HepG2 (cell line): ENCODE data around the gene RHBDF2. TPM values are rescaled to one million over a fixed set of nuclear protein-coding genes. Genes with fewer than 3 reads are reported as not detected.

Source experiments
- BORCS8-MEF2B ChIP-seq: sonication (generic); formaldehyde crosslinking; IDR thresholded peaks from 2 replicates; pipeline ENCODE4 v1.8.0; 2022; ENCODE audit warnings: mild to moderate bottlenecking, missing genetic modification reagents
- CAMTA2 ChIP-seq: sonication (generic); formaldehyde crosslinking; IDR thresholded peaks from 2 replicates; pipeline ENCODE4 v1.4.0; 2020; ENCODE audit warnings: mild to moderate bottlenecking, missing genetic modification reagents, borderline replicate concordance
- CBX2 ChIP-seq, 2 experiments: fragments of 200-600 bp in 1 of 2; sonication (generic); formaldehyde crosslinking in 1 of 2; IDR thresholded peaks; 2 replicates each; pipeline versions ENCODE4 v1.7.0 to v1.8.1; 2018 to 2022; ENCODE audit warnings: low read depth in 2 of 2, low read length in 1 of 2, mild to moderate bottlenecking in 1 of 2, missing genetic modification reagents in 1 of 2
- DPF2 ChIP-seq: sonication (generic); formaldehyde crosslinking; IDR thresholded peaks from 2 replicates; pipeline ENCODE4 v1.4.0; 2020; ENCODE audit warnings: mild to moderate bottlenecking, low read depth, missing genetic modification reagents, borderline replicate concordance
- GFI1 ChIP-seq: sonication (generic); formaldehyde crosslinking; IDR thresholded peaks from 2 replicates; pipeline ENCODE4 v1.5.0; 2020; ENCODE audit warnings: missing genetic modification reagents, mild to moderate bottlenecking, borderline replicate concordance
- NCOA1 ChIP-seq: sonication (generic); formaldehyde crosslinking; IDR thresholded peaks from 2 replicates; pipeline ENCODE4 v1.9.0; 2021; ENCODE audit warnings: missing genetic modification reagents
- NCOA5 ChIP-seq: sonication (generic); formaldehyde crosslinking; IDR thresholded peaks from 2 replicates; pipeline ENCODE4 v1.4.0; 2020; ENCODE audit warnings: missing genetic modification reagents
- NR0B2 ChIP-seq: sonication (generic); formaldehyde crosslinking; IDR thresholded peaks from 2 replicates; pipeline ENCODE4 v1.4.0; 2020; ENCODE audit warnings: mild to moderate bottlenecking, missing genetic modification reagents
- NRL ChIP-seq: sonication (generic); formaldehyde crosslinking; IDR thresholded peaks from 2 replicates; pipeline ENCODE4 v1.5.0; 2020; ENCODE audit warnings: missing genetic modification reagents, mild to moderate bottlenecking, moderate library complexity, borderline replicate concordance
- RAD51 ChIP-seq: fragments of 450-650 bp; IDR thresholded peaks from 2 replicates; pipeline ENCODE4 v1.6.1; 2016; ENCODE audit warnings: borderline replicate concordance
- ZNF263 ChIP-seq: sonication (generic); formaldehyde crosslinking; IDR thresholded peaks from 2 replicates; pipeline ENCODE4 v1.4.0; 2020; ENCODE audit warnings: missing genetic modification reagents
- ZNF296 ChIP-seq: sonication (generic); formaldehyde crosslinking; conservative IDR thresholded peaks from 2 replicates; pipeline ENCODE4 v1.5.0; 2020; ENCODE audit warnings: mild to moderate bottlenecking, missing genetic modification reagents
- ZNF468 ChIP-seq: sonication (generic); formaldehyde crosslinking; IDR thresholded peaks from 2 replicates; pipeline ENCODE4 v1.8.0; 2022; ENCODE audit warnings: mild to moderate bottlenecking, moderate library complexity, missing genetic modification reagents
- ZNF670 ChIP-seq: sonication (generic); formaldehyde crosslinking; IDR thresholded peaks from 2 replicates; pipeline ENCODE4 v1.8.0; 2022; ENCODE audit warnings: mild to moderate bottlenecking, missing genetic modification reagents, borderline replicate concordance
- ZNF841 ChIP-seq: sonication (generic); formaldehyde crosslinking; IDR thresholded peaks from 2 replicates; pipeline ENCODE4 v1.8.1; 2023; ENCODE audit warnings: missing genetic modification reagents, borderline replicate concordance
- ZSCAN20 ChIP-seq: sonication (generic); formaldehyde crosslinking; IDR thresholded peaks from 2 replicates; pipeline ENCODE4 v1.4.0; 2020; ENCODE audit warnings: missing genetic modification reagents, mild to moderate bottlenecking, borderline replicate concordance
- polyA plus RNA-seq, 8 experiments: library from polyadenylated mRNA; depleted of rRNA in 3 of 8; stranded (reverse) in 7 of 8; unstranded in 1 of 8; fragments of >200 nt; fragmentation: Illumina TruSeq in 4 of 8; extraction: Trizol in 4 of 8; gene quantifications; 2 replicates each; pipeline versions ENCODE4 v1.2.1 to v1.2.3, GENCODE V29; 2011 to 2016; ENCODE audit warnings: low read depth in 4 of 8, missing spikeins in 1 of 8, mixed read lengths in 1 of 8; ENCODE audit not compliant: insufficient read depth in 1 of 8
- total RNA-seq, 5 experiments: library from RNA; depleted of rRNA; stranded (reverse); fragments of >200 nt; fragmentation: Illumina TruSeq; extraction: Trizol; gene quantifications; 2 replicates each; pipeline ENCODE4 v1.2.3, GENCODE V29; 2016; ENCODE audit warnings: low read depth in 1 of 5
- TF ChIP-seq, protein P1 (sequence below): sonication (generic); formaldehyde crosslinking; IDR thresholded peaks from 2 replicates; pipeline ENCODE4 v1.8.0; 2022; ENCODE audit warnings: missing genetic modification reagents, mild to moderate bottlenecking, moderate library complexity, borderline replicate concordance
- TF ChIP-seq, protein P2 (sequence below): sonication (generic); formaldehyde crosslinking; conservative IDR thresholded peaks from 2 replicates; pipeline ENCODE4 v1.5.0; 2020; ENCODE audit warnings: missing genetic modification reagents
- TF ChIP-seq, protein P3 (sequence below): IDR thresholded peaks from 2 replicates; pipeline ENCODE4 v1.6.1; 2018; ENCODE audit warnings: missing genetic modification reagents, mild to moderate bottlenecking, missing compliant biosample characterization
- TF ChIP-seq, protein P4 (sequence below): sonication (generic); formaldehyde crosslinking; conservative IDR thresholded peaks from 2 replicates; pipeline ENCODE4 v1.8.0; 2022; ENCODE audit warnings: mild to moderate bottlenecking, moderate library complexity, missing genetic modification reagents
- TF ChIP-seq, protein P5 (sequence below): sonication (generic); formaldehyde crosslinking; IDR thresholded peaks from 2 replicates; pipeline ENCODE4 v1.5.0; 2020; ENCODE audit warnings: mild to moderate bottlenecking, missing genetic modification reagents, moderate library complexity

Gene RHBDF2
- total and polyA plus RNA-seq, 2 of the 13 experiments (the other 11 are each of a cell fraction or from before 2014, with no cell fraction given) = 7.8 to 24.2 TPM

- no peak for TF ChIP-seq ZSCAN20 (CRISPR knock-in tag)
- TF ChIP-seq, protein P1, sequence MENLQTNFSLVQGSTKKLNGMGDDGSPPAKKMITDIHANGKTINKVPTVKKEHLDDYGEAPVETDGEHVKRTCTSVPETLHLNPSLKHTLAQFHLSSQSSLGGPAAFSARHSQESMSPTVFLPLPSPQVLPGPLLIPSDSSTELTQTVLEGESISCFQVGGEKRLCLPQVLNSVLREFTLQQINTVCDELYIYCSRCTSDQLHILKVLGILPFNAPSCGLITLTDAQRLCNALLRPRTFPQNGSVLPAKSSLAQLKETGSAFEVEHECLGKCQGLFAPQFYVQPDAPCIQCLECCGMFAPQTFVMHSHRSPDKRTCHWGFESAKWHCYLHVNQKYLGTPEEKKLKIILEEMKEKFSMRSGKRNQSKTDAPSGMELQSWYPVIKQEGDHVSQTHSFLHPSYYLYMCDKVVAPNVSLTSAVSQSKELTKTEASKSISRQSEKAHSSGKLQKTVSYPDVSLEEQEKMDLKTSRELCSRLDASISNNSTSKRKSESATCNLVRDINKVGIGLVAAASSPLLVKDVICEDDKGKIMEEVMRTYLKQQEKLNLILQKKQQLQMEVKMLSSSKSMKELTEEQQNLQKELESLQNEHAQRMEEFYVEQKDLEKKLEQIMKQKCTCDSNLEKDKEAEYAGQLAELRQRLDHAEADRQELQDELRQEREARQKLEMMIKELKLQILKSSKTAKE (CRISPR knock-in tag) = no peak
- TF ChIP-seq NR0B2 (CRISPR knock-in tag) = 0 out of 2 replicates have a peak, but pooled peaks have one; percentile 26
- TF ChIP-seq BORCS8-MEF2B (CRISPR knock-in tag) = 0 out of 2 replicates have a peak, but pooled peaks have one; percentile 2
- TF ChIP-seq CBX2 (IDR thresholded peaks at IDR 0.05; ENCODE audit: low read depth, low read length) = no peak
- no peak for TF ChIP-seq CBX2 (CRISPR knock-in tag; IDR thresholded peaks at IDR 0.05; ENCODE audit: low read depth)
- no peak for TF ChIP-seq DPF2
- no peak for TF ChIP-seq GFI1 (CRISPR knock-in tag)
- TF ChIP-seq NRL (CRISPR knock-in tag) = 0 out of 2 replicates have a peak, but pooled peaks have one; percentile 28
- peak; percentile 77; the same call in 1 of the 2 replicates for TF ChIP-seq CAMTA2 (CRISPR knock-in tag)
- TF ChIP-seq ZNF670 = peak; percentile 26; the same call in 1 of the 2 replicates
- TF ChIP-seq NCOA5 = no peak
- TF ChIP-seq, protein P2, sequence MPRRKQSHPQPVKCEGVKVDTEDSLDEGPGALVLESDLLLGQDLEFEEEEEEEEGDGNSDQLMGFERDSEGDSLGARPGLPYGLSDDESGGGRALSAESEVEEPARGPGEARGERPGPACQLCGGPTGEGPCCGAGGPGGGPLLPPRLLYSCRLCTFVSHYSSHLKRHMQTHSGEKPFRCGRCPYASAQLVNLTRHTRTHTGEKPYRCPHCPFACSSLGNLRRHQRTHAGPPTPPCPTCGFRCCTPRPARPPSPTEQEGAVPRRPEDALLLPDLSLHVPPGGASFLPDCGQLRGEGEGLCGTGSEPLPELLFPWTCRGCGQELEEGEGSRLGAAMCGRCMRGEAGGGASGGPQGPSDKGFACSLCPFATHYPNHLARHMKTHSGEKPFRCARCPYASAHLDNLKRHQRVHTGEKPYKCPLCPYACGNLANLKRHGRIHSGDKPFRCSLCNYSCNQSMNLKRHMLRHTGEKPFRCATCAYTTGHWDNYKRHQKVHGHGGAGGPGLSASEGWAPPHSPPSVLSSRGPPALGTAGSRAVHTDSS = no peak
- TF ChIP-seq NCOA1 = no peak
- TF ChIP-seq, protein P3, sequence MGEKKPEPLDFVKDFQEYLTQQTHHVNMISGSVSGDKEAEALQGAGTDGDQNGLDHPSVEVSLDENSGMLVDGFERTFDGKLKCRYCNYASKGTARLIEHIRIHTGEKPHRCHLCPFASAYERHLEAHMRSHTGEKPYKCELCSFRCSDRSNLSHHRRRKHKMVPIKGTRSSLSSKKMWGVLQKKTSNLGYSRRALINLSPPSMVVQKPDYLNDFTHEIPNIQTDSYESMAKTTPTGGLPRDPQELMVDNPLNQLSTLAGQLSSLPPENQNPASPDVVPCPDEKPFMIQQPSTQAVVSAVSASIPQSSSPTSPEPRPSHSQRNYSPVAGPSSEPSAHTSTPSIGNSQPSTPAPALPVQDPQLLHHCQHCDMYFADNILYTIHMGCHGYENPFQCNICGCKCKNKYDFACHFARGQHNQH (CRISPR knock-in tag) = peak; percentile 39; the same call in 1 of the 2 replicates
- peak; percentile 43; the same call in 1 of the 2 replicates for TF ChIP-seq ZNF263 (CRISPR knock-in tag)
- TF ChIP-seq, protein P4, sequence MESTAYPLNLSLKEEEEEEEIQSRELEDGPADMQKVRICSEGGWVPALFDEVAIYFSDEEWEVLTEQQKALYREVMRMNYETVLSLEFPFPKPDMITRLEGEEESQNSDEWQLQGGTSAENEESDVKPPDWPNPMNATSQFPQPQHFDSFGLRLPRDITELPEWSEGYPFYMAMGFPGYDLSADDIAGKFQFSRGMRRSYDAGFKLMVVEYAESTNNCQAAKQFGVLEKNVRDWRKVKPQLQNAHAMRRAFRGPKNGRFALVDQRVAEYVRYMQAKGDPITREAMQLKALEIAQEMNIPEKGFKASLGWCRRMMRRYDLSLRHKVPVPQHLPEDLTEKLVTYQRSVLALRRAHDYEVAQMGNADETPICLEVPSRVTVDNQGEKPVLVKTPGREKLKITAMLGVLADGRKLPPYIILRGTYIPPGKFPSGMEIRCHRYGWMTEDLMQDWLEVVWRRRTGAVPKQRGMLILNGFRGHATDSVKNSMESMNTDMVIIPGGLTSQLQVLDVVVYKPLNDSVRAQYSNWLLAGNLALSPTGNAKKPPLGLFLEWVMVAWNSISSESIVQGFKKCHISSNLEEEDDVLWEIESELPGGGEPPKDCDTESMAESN (CRISPR knock-in tag) = no peak
- 0 out of 2 replicates have a peak, but pooled peaks have one; percentile 28 for TF ChIP-seq ZNF468 (CRISPR knock-in tag)
- TF ChIP-seq ZNF296 = no peak
- no peak for TF ChIP-seq RAD51
- no peak; the same call in 1 of the 2 replicates for TF ChIP-seq ZNF841 (CRISPR knock-in tag)
- TF ChIP-seq, protein P5, sequence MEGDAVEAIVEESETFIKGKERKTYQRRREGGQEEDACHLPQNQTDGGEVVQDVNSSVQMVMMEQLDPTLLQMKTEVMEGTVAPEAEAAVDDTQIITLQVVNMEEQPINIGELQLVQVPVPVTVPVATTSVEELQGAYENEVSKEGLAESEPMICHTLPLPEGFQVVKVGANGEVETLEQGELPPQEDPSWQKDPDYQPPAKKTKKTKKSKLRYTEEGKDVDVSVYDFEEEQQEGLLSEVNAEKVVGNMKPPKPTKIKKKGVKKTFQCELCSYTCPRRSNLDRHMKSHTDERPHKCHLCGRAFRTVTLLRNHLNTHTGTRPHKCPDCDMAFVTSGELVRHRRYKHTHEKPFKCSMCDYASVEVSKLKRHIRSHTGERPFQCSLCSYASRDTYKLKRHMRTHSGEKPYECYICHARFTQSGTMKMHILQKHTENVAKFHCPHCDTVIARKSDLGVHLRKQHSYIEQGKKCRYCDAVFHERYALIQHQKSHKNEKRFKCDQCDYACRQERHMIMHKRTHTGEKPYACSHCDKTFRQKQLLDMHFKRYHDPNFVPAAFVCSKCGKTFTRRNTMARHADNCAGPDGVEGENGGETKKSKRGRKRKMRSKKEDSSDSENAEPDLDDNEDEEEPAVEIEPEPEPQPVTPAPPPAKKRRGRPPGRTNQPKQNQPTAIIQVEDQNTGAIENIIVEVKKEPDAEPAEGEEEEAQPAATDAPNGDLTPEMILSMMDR (CRISPR knock-in tag) = no peak
Measured at GRCh38 chr17:76500747-76501017, 541 bp downstream of the RHBDF2 start (continued).
